ENCODE measurements around the gene TBX10.

- no peak for TF ChIP-seq EZH2phosphoT487 (IDR thresholded peaks at IDR 0.05; ENCODE audit: borderline replicate concordance, low read length)
- TF ChIP-seq, protein P1, sequence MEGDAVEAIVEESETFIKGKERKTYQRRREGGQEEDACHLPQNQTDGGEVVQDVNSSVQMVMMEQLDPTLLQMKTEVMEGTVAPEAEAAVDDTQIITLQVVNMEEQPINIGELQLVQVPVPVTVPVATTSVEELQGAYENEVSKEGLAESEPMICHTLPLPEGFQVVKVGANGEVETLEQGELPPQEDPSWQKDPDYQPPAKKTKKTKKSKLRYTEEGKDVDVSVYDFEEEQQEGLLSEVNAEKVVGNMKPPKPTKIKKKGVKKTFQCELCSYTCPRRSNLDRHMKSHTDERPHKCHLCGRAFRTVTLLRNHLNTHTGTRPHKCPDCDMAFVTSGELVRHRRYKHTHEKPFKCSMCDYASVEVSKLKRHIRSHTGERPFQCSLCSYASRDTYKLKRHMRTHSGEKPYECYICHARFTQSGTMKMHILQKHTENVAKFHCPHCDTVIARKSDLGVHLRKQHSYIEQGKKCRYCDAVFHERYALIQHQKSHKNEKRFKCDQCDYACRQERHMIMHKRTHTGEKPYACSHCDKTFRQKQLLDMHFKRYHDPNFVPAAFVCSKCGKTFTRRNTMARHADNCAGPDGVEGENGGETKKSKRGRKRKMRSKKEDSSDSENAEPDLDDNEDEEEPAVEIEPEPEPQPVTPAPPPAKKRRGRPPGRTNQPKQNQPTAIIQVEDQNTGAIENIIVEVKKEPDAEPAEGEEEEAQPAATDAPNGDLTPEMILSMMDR (IDR thresholded peaks at IDR 0.05; ENCODE audit: low read depth, low read length, poor library complexity, severe bottlenecking), result peak; percentile 33
Observed at GRCh38 chr11:67615728-67616430, 23.7 kb downstream of the TBX10 start.
